ENCODE data around the gene NUDT19. TPM values are rescaled to one million over a fixed set of nuclear protein-coding genes. Genes with fewer than 3 reads are reported as not detected.

The NUDT19 gene
- total and polyA plus RNA-seq, 10 of the 15 experiments (the other 5 are each of a cell fraction or from before 2014, with no cell fraction given) = 8.5 to 31.0 (median 17.0) TPM

Small RNAs within 50 kb of the gene (small RNA-seq; reads per million reads assigned to genes)
- gene RN7SL789P = not detected

Other genes with a start within 250 kb of the NUDT19 start
- gene PDCD5, start 110.6 kb upstream of the NUDT19 start, total RNA-seq (2014; rRNA removed) = 167 and 171 TPM in 2 replicates
- 212 and 233 TPM in 2 replicates for gene PDCD5, start 110.6 kb upstream of the NUDT19 start, total RNA-seq (2014; rRNA removed; fragmentation: Illumina TruSeq; extraction: Trizol)
- 148 and 158 TPM in 2 replicates for gene PDCD5, start 110.6 kb upstream of the NUDT19 start, total RNA-seq (2021)
- 132 and 221 TPM in 2 replicates for gene PDCD5, start 110.6 kb upstream of the NUDT19 start, polyA plus RNA-seq (2011; rRNA removed)
- 232 and 249 TPM in 2 replicates for gene PDCD5, start 110.6 kb upstream of the NUDT19 start, polyA plus RNA-seq (2014; fragmentation: Illumina TruSeq; extraction: Trizol)
- 100 to 1,000 TPM; 124 to 260 TPM for gene PDCD5, start 110.6 kb upstream of the NUDT19 start, polyA plus RNA-seq (2014; fragmentation: Nextera tagmentation; extraction: Ambion mirVana)
- gene PDCD5, start 110.6 kb upstream of the NUDT19 start, polyA plus RNA-seq (2014; rRNA removed) = 207 and 220 TPM in 2 replicates
- gene PDCD5, start 110.6 kb upstream of the NUDT19 start, polyA plus RNA-seq (2016; fragmentation: Nextera tagmentation; extraction: Ambion mirVana) = 100 to 1,000 TPM; 550 to 556 TPM
- 28.8 and 33.3 TPM in 2 replicates for gene ANKRD27, start 16.6 kb upstream of the NUDT19 start, total RNA-seq (2014; rRNA removed)
- 23.9 and 24.2 TPM in 2 replicates for gene ANKRD27, start 16.6 kb upstream of the NUDT19 start, total RNA-seq (2014; rRNA removed; fragmentation: Illumina TruSeq; extraction: Trizol)
- 41.2 and 42.2 TPM in 2 replicates for gene ANKRD27, start 16.6 kb upstream of the NUDT19 start, total RNA-seq (2021)
- gene ANKRD27, start 16.6 kb upstream of the NUDT19 start, polyA plus RNA-seq (2011; rRNA removed) = 49.9 and 52.5 TPM in 2 replicates
- 26.2 and 28.1 TPM in 2 replicates for gene ANKRD27, start 16.6 kb upstream of the NUDT19 start, polyA plus RNA-seq (2014; fragmentation: Illumina TruSeq; extraction: Trizol)
- gene ANKRD27, start 16.6 kb upstream of the NUDT19 start, polyA plus RNA-seq (2014; fragmentation: Nextera tagmentation; extraction: Ambion mirVana) = 1 to 10 TPM; 2.8 to 4.5 TPM
- 25.0 and 27.9 TPM in 2 replicates for gene ANKRD27, start 16.6 kb upstream of the NUDT19 start, polyA plus RNA-seq (2014; rRNA removed)
- 10 to 100 TPM; 30.0 to 31.2 TPM for gene ANKRD27, start 16.6 kb upstream of the NUDT19 start, polyA plus RNA-seq (2016; fragmentation: Nextera tagmentation; extraction: Ambion mirVana)
- 0.05 and 0.06 TPM in 2 replicates for gene RGS9BP, start 16.0 kb upstream of the NUDT19 start, total RNA-seq (2014; rRNA removed)
- gene RGS9BP, start 16.0 kb upstream of the NUDT19 start, total RNA-seq (2014; rRNA removed; fragmentation: Illumina TruSeq; extraction: Trizol) = 0.04 TPM in 1 of 2 replicates, not detected in the other
- gene RGS9BP, start 16.0 kb upstream of the NUDT19 start, total RNA-seq (2021) = 0.10 TPM in 1 of 2 replicates, not detected in the other
- gene RGS9BP, start 16.0 kb upstream of the NUDT19 start, polyA plus RNA-seq (2011; rRNA removed) = 0.01 and 0.04 TPM in 2 replicates
- gene RGS9BP, start 16.0 kb upstream of the NUDT19 start, polyA plus RNA-seq (2014; fragmentation: Illumina TruSeq; extraction: Trizol) = not detected in 2 replicates
- not detected for gene RGS9BP, start 16.0 kb upstream of the NUDT19 start, polyA plus RNA-seq (2014; fragmentation: Nextera tagmentation; extraction: Ambion mirVana)
- gene RGS9BP, start 16.0 kb upstream of the NUDT19 start, polyA plus RNA-seq (2014; rRNA removed) = not detected in 2 replicates
- gene RGS9BP, start 16.0 kb upstream of the NUDT19 start, polyA plus RNA-seq (2016; fragmentation: Nextera tagmentation; extraction: Ambion mirVana) = not detected
- gene TDRD12, start 27.9 kb downstream of the NUDT19 start, total RNA-seq (2014; rRNA removed) = 0.11 TPM in 1 of 2 replicates, not detected in the other
- not detected in 2 replicates for gene TDRD12, start 27.9 kb downstream of the NUDT19 start, total RNA-seq (2014; rRNA removed; fragmentation: Illumina TruSeq; extraction: Trizol)
- not detected in 2 replicates for gene TDRD12, start 27.9 kb downstream of the NUDT19 start, total RNA-seq (2021)
- gene TDRD12, start 27.9 kb downstream of the NUDT19 start, polyA plus RNA-seq (2011; rRNA removed) = 0.15 and 0.17 TPM in 2 replicates
- gene TDRD12, start 27.9 kb downstream of the NUDT19 start, polyA plus RNA-seq (2014; fragmentation: Illumina TruSeq; extraction: Trizol) = not detected in 2 replicates
- not detected for gene TDRD12, start 27.9 kb downstream of the NUDT19 start, polyA plus RNA-seq (2014; fragmentation: Nextera tagmentation; extraction: Ambion mirVana)
- 0.13 TPM in 1 of 2 replicates, not detected in the other for gene TDRD12, start 27.9 kb downstream of the NUDT19 start, polyA plus RNA-seq (2014; rRNA removed)
- under 1 TPM in 1 of 2 experiments, not detected in 1; 0.08 TPM for gene TDRD12, start 27.9 kb downstream of the NUDT19 start, polyA plus RNA-seq (2016; fragmentation: Nextera tagmentation; extraction: Ambion mirVana)
- gene SLC7A9, start 177.9 kb downstream of the NUDT19 start, total RNA-seq (2014; rRNA removed) = 0.17 TPM in 1 of 2 replicates, not detected in the other
- gene SLC7A9, start 177.9 kb downstream of the NUDT19 start, total RNA-seq (2014; rRNA removed; fragmentation: Illumina TruSeq; extraction: Trizol) = not detected in 2 replicates
- gene SLC7A9, start 177.9 kb downstream of the NUDT19 start, total RNA-seq (2021) = 0.13 TPM in 1 of 2 replicates, not detected in the other
- not detected in 2 replicates for gene SLC7A9, start 177.9 kb downstream of the NUDT19 start, polyA plus RNA-seq (2011; rRNA removed)
- gene SLC7A9, start 177.9 kb downstream of the NUDT19 start, polyA plus RNA-seq (2014; fragmentation: Illumina TruSeq; extraction: Trizol) = not detected in 2 replicates
- gene SLC7A9, start 177.9 kb downstream of the NUDT19 start, polyA plus RNA-seq (2014; fragmentation: Nextera tagmentation; extraction: Ambion mirVana) = not detected
- gene SLC7A9, start 177.9 kb downstream of the NUDT19 start, polyA plus RNA-seq (2014; rRNA removed) = not detected in 2 replicates
- not detected for gene SLC7A9, start 177.9 kb downstream of the NUDT19 start, polyA plus RNA-seq (2016; fragmentation: Nextera tagmentation; extraction: Ambion mirVana)